Measurements from ENCODE around the gene DBNDD1.

DBNDD1 gene

DNA sequence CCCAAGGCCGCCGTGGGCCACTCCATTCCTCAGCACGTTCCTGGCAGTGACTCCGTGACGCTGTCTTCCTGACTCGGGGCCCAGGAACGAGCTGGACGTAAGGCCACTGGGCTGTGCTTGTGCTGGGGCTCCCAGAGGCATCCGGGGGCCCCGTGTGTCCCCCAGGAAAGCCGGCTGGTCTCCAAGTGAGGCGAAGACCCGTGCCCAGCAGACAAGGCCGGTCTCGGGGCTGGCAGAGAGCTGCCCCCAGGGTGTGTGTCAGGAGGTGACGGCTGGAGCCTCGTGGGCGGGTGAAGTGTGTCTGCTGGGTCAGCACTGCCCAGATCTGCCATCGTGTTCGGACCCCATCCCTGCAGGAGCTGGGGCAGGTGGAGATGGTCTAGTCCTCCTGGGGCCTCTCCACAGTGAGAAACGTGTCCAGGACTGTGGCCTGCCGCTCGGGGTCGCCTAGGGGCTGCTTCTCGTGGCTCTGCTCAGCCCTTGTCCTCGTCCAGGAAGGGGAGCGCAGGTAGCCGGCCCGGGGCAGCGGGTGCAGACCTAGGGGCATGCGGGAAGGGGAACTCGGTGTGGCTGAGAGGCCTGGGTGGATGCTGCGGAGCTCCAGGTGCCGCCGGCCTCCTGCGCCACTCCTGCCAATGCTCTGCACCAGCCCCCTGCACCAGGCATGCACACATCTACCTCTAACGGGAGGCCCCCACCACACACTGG, 13.1 kb downstream of the DBNDD1 start:
- TF ChIP-seq FOXP2 (optimal IDR thresholded peaks at IDR 0.05; ENCODE audit: borderline replicate concordance, extremely low read depth, extremely low read length, insufficient read depth), result no peak
- TF ChIP-seq, protein P1, sequence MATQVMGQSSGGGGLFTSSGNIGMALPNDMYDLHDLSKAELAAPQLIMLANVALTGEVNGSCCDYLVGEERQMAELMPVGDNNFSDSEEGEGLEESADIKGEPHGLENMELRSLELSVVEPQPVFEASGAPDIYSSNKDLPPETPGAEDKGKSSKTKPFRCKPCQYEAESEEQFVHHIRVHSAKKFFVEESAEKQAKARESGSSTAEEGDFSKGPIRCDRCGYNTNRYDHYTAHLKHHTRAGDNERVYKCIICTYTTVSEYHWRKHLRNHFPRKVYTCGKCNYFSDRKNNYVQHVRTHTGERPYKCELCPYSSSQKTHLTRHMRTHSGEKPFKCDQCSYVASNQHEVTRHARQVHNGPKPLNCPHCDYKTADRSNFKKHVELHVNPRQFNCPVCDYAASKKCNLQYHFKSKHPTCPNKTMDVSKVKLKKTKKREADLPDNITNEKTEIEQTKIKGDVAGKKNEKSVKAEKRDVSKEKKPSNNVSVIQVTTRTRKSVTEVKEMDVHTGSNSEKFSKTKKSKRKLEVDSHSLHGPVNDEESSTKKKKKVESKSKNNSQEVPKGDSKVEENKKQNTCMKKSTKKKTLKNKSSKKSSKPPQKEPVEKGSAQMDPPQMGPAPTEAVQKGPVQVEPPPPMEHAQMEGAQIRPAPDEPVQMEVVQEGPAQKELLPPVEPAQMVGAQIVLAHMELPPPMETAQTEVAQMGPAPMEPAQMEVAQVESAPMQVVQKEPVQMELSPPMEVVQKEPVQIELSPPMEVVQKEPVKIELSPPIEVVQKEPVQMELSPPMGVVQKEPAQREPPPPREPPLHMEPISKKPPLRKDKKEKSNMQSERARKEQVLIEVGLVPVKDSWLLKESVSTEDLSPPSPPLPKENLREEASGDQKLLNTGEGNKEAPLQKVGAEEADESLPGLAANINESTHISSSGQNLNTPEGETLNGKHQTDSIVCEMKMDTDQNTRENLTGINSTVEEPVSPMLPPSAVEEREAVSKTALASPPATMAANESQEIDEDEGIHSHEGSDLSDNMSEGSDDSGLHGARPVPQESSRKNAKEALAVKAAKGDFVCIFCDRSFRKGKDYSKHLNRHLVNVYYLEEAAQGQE (IDR thresholded peaks at IDR 0.05; ENCODE audit: insufficient read depth in 1 of 2, low read depth in 2 of 2, low read length in 2 of 2), result no peak
- TF ChIP-seq POLR2AphosphoS5 (IDR thresholded peaks at IDR 0.05; ENCODE audit: low read depth, low read length), result no peak
- no peak for TF ChIP-seq SIN3A (IDR thresholded peaks at IDR 0.05; ENCODE audit: borderline replicate concordance, insufficient read depth, low read length)
- no peak for TF ChIP-seq TAF1 (IDR thresholded peaks at IDR 0.05; ENCODE audit: borderline replicate concordance, insufficient read depth, low read length)

DNA sequence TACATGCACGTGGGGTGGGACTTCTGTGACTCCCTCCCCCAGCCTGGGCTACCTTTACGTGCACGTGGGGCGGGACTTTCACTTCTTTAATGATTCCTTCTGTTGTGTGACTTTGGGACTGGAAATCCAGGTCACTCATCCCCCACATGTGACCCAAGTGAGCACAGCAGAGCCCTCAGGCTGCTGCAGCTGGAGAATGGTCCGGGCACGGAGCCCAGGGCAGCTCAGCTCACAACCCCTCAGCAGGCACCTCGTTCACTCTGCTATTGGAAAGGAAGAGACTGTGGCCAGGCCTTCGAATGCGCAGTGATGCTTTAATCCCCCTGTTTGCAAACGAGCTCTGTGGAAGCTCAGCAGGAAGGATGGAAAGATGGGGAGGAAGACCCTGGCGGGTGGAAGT, 14.7 kb downstream of the DBNDD1 start:
- TF ChIP-seq, protein P1 (IDR thresholded peaks at IDR 0.05; ENCODE audit: insufficient read depth in 1 of 2, low read depth in 2 of 2, low read length in 2 of 2), result no peak
- TF ChIP-seq TAF1 (IDR thresholded peaks at IDR 0.05; ENCODE audit: borderline replicate concordance, insufficient read depth, low read length) (no peak), SIN3A (IDR thresholded peaks at IDR 0.05; ENCODE audit: borderline replicate concordance, insufficient read depth, low read length) (no peak), FOXP2 (optimal IDR thresholded peaks at IDR 0.05; ENCODE audit: borderline replicate concordance, extremely low read depth, extremely low read length, insufficient read depth) (no peak), POLR2AphosphoS5 (IDR thresholded peaks at IDR 0.05; ENCODE audit: low read depth, low read length) (no peak)

DNA sequence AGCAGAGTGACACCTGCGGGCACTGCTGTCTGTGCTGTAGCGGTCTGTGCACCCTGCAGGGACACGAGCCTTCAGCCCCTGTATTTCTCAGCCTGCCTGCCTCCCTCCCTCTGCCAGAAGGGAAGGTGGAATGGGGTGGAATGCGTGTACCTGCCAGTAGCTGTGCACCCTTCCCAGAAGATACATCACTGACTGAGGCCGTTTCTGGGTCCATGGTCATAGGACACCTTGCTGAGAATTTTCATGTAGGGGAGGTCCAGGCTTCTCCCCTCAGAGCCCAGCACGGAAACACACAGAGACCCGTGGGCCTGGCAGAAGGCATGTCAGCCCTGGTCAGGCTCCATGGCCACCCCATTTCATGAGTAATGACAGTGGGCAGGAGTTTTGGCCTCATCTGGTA, 16.5 kb downstream of the DBNDD1 start:
- TF ChIP-seq, protein P1 (IDR thresholded peaks at IDR 0.05; ENCODE audit: insufficient read depth in 1 of 2, low read depth in 2 of 2, low read length in 2 of 2), result no peak
- no peak for TF ChIP-seq FOXP2 (optimal IDR thresholded peaks at IDR 0.05; ENCODE audit: borderline replicate concordance, extremely low read depth, extremely low read length, insufficient read depth)
- no peak for TF ChIP-seq POLR2AphosphoS5 (IDR thresholded peaks at IDR 0.05; ENCODE audit: low read depth, low read length)
- TF ChIP-seq SIN3A (IDR thresholded peaks at IDR 0.05; ENCODE audit: borderline replicate concordance, insufficient read depth, low read length), result no peak
- TF ChIP-seq TAF1 (IDR thresholded peaks at IDR 0.05; ENCODE audit: borderline replicate concordance, insufficient read depth, low read length), result no peak

DNA sequence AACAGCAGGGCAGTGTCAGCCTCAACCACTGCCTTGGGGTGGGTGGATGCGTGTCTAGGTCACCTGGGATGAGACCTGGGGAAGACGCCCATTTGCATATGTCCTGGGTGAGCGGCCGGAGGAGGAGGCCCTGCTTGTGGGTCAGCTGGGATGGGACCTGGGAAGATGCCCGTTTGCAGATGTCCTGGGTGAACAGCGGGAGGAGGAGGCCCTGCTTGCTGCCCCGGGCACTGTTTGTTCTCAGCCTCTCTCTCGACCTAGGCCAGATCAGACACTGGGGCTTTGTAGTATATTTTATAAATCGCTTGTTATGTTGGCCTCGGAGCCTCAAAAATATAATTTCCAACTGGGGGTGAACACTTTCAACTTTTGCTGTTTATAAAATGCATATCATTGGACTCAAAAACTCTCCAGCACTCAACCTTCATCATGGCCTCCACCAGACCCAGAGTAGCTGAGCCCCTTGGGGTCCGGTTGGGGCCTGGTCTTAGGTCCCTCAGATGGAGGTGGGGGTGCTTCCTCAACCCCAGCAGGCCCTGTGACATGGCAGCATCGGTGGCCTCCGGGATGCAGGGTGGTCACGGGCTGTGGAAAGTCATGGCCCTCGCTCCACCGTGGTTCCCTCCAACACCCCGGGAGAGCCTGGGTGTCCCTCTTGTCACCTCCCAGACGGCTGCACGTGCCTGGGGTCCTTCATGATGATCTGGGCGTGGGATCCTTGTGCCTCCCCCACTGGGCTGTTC, 17.3 kb downstream of the DBNDD1 start:
- TF ChIP-seq POLR2AphosphoS5 (IDR thresholded peaks at IDR 0.05; ENCODE audit: low read depth, low read length) (no peak), SIN3A (IDR thresholded peaks at IDR 0.05; ENCODE audit: borderline replicate concordance, insufficient read depth, low read length) (no peak)

DNA sequence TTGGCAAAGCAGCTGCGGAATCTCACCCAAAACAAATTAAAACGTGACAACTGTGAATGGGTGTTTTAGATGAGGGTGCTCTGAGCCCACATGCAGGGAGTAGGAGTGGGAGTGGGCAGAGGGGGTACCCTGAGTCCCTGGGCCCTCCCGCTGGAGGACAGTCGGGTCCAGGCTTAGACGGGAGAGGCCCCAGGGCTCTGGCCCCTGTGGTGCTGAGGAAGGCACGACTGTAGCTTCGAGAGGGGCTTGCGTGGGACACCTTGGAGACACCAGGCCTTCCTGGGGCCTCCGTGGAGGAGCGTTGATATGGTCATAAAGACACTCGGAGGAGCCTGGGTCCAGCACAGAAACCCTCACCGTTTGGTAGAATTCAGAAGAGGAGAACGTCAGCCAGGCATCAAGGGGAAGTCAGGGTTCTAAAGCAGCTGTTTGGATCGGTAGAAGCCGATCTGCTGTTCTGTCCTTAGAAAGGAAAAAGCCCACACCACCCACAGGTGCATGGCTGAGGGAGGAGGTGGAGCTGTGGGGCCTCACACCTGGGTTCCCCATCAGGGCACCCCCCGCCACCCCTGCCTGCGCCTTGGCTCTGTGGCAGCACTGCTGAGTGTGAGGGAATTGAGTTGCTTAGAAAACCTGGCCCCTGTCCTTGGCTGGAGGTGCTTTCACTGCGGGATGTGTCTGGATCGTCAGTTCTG, 18.4 kb downstream of the DBNDD1 start:
- TF ChIP-seq SIN3A (IDR thresholded peaks at IDR 0.05; ENCODE audit: borderline replicate concordance, insufficient read depth, low read length) (no peak), POLR2AphosphoS5 (IDR thresholded peaks at IDR 0.05; ENCODE audit: low read depth, low read length) (no peak), FOXP2 (optimal IDR thresholded peaks at IDR 0.05; ENCODE audit: borderline replicate concordance, extremely low read depth, extremely low read length, insufficient read depth) (no peak), TAF1 (IDR thresholded peaks at IDR 0.05; ENCODE audit: borderline replicate concordance, insufficient read depth, low read length) (no peak)
- TF ChIP-seq, protein P1 (IDR thresholded peaks at IDR 0.05; ENCODE audit: insufficient read depth in 1 of 2, low read depth in 2 of 2, low read length in 2 of 2), result no peak

Measured in PFSK-1 (cell line).